Stimulated activated CD8-positive, alpha-beta memory T cell treated with anti-CD3 and anti-CD28 coated beads, Interleukin-15, amount 100 ng/mL, for 4 hours (primary cell): ENCODE data around the gene TEX261.

Source experiments
- DNase-seq, 2 donors: peaks; one replicate each; pipeline ENCODE4 v3.0.0-alpha.2; 2020; ENCODE audit warnings: low read depth in 2 of 2

TEX261 gene

GRCh38 chr2:70936979-70937811 lies 57.5 kb downstream of the TEX261 start:
- DNase-seq = no peak

GRCh38 chr2:70936165-70936978 lies 58.3 kb downstream of the TEX261 start:
- DNase-seq = no peak
